Measurements from ENCODE around the gene TSPAN2. TPM values are rescaled to one million over a fixed set of nuclear protein-coding genes. Genes with fewer than 3 reads are reported as not detected.

Gene TSPAN2
- total RNA-seq, 1 donor from 2014 or later: 10.9 TPM

- no peak for TF ChIP-seq CTCF (IDR thresholded peaks at IDR 0.05)
- no peaks in the 10 kb centered on the region for H3K27me3 ChIP-seq
- no peak for DNase-seq (ENCODE audit: low spot score in 2 of 2)
- H3K4me1 ChIP-seq: peaks cover 22 to 46% of the 10 kb centered on the region in 2 donors
- H3K4me3 ChIP-seq: no peak overlapping the region
- no peaks in the 10 kb centered on the region for H3K36me3 ChIP-seq
- intact Hi-C loops (cut with DNase I): loop anchor here (5.0 to 10.0 kb wide), 2 partner anchors 33 to 120 kb away; no protein-coding TSS in a partner anchor
- peak overlapping the region; percentile 56 to 87 for H3K27ac ChIP-seq
- H3K9me3 ChIP-seq: no peaks in the 10 kb centered on the region
Observed at GRCh38 chr1:115064461-115064860, 24.8 kb downstream of the TSPAN2 start.

GRCh38 chr1:115063228-115063901 is 25.9 kb downstream of the TSPAN2 start:
- Histone ChIP-seq H3K4me3 (no peak overlapping the region), H3K27ac (peak overlapping the region; percentile 86 to 87), H3K27me3 (no peaks in the 10 kb centered on the region), H3K36me3 (peaks cover 2 to 7% of the 10 kb centered on the region in 2 donors), H3K4me1 (peaks cover 22 to 36% of the 10 kb centered on the region in 2 donors), H3K9me3 (no peaks in the 10 kb centered on the region)
- no peak for DNase-seq (ENCODE audit: low spot score in 2 of 2)
- no peak for TF ChIP-seq CTCF (IDR thresholded peaks at IDR 0.05)
- intact Hi-C loops (cut with DNase I): loop anchor here (5.0 to 10.0 kb wide), 2 partner anchors 34 to 121 kb away; no protein-coding TSS in a partner anchor

- Histone ChIP-seq H3K4me1 (peaks cover 14 to 28% of the 10 kb centered on the region in 2 donors), H3K27ac (peak overlapping the region; percentile 86 to 87), H3K9me3 (no peaks in the 10 kb centered on the region), H3K4me3 (no peak overlapping the region), H3K27me3 (no peaks in the 10 kb centered on the region), H3K36me3 (peaks cover 10 to 15% of the 10 kb centered on the region in 2 donors)
- intact Hi-C loops (cut with DNase I): loop anchor here (5.0 to 10.0 kb wide), 2 partner anchors 35 to 122 kb away; no protein-coding TSS in a partner anchor
- no peak for TF ChIP-seq CTCF (IDR thresholded peaks at IDR 0.05)
- peak; percentile 36 to 77 for DNase-seq (ENCODE audit: low spot score in 2 of 2)
Observed at GRCh38 chr1:115062542-115063004, 26.7 kb downstream of the TSPAN2 start.

- H3K36me3 ChIP-seq: peaks cover 23 to 24% of the 10 kb centered on the region in 2 donors
- no peak for DNase-seq (ENCODE audit: low spot score in 2 of 2)
- H3K27ac ChIP-seq: no peak overlapping the region
- H3K4me3 ChIP-seq: no peak overlapping the region
- H3K9me3 ChIP-seq: no peaks in the 10 kb centered on the region
- TF ChIP-seq CTCF (IDR thresholded peaks at IDR 0.05): no peak
- intact Hi-C loops (cut with DNase I): loop anchor here (5.0 to 10.0 kb wide), 2 partner anchors 37 to 124 kb away; no protein-coding TSS in a partner anchor
- H3K27me3 ChIP-seq: no peaks in the 10 kb centered on the region
- peaks cover 10 to 20% of the 10 kb centered on the region in 2 donors for H3K4me1 ChIP-seq
Observed at GRCh38 chr1:115060501-115060900, 28.8 kb downstream of the TSPAN2 start.

GRCh38 chr1:115059316-115059715 is 30.0 kb downstream of the TSPAN2 start:
- no peak for TF ChIP-seq CTCF (IDR thresholded peaks at IDR 0.05)
- intact Hi-C loops (cut with DNase I): loop anchor here (10.0 kb wide), 1 partner anchor 305 kb away; the partner anchor contains the start of gene CSDE1
- no peaks in the 10 kb centered on the region for H3K27me3 ChIP-seq

More at GRCh38 chr1:115059316-115059715, 30.0 kb downstream of the TSPAN2 start:
- no peaks in the 10 kb centered on the region for H3K9me3 ChIP-seq
- no peak overlapping the region for H3K4me3 ChIP-seq
- no peak for DNase-seq (ENCODE audit: low spot score in 2 of 2)
- peaks cover 23 to 24% of the 10 kb centered on the region in 2 donors for H3K36me3 ChIP-seq
- H3K27ac ChIP-seq: no peak overlapping the region
- peaks cover 10 to 17% of the 10 kb centered on the region in 2 donors for H3K4me1 ChIP-seq

All from ascending aorta (tissue), 2 donors.